ENCODE data around the gene CA5A.
"Not testable (repeated sequence)": the region's sequence is repeated elsewhere in the genome, so short reads cannot be mapped to it uniquely, and the experiment has no call there.

CA5A gene

DNA sequence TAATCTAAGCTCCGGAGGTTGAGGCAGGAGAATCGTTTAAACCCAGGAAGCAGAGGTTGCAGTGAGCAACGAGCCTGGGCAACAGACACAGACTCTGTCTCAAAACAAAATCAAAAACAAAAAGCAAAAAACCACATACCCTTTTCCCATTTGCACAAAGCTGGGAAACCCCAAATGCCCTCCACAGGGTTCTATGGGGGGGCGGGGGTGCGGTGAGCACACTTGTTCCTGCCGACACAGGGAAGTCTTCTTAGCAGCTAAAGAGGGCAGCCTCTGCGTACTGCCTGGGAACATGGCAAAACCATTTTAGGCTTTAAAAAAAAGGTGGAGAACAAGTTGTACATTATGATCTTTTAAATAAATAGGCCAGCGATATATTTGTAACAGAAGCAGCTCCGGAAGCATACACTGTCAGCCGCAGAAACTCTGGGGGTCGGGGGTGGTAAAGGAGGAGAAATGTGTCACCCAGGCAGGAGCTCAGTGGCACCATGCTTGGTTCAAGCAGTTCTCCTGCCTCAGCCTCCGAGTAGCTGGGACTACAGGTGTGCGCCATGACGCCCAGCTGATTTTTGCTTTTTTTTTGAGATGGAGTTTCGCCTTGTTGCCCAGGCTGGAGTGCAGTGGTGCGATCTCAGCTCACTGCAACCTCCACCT lies 70.3 kb downstream of the CA5A start:
- not testable (repeated sequence) for DNase-seq (ENCODE audit: low spot score)

DNA sequence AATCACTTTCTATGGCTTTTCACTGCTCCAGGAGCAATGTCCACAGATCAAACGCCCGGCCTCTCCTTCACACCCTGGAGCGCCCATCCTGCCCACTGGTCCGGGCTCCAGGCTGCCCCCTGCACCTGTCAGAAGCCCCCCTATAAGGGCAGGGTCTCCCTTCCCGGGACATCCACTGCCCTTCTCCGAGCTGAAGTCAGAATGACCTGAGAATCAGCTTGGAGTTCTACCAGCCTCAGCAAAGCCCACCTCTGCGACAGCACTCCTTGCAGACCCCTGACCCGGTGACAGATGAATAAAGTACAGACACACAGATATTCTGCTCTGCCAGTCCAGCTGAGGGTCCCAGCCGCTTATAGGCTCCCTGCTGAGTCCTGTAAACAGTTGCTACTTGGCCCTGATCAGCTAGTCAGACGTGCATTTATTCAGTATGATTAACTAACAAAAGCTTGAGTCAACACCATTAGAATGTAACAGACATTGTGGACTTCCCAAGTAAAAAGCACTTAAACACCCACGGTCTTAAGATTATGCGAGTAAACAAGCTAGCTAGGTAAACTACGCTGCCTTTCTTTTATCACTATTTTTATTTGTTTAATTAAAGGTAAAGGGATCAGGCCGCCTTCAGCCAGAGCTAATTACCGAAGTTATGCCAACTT lies 71.9 kb downstream of the CA5A start:
- no peak for DNase-seq (ENCODE audit: low spot score)

DNA sequence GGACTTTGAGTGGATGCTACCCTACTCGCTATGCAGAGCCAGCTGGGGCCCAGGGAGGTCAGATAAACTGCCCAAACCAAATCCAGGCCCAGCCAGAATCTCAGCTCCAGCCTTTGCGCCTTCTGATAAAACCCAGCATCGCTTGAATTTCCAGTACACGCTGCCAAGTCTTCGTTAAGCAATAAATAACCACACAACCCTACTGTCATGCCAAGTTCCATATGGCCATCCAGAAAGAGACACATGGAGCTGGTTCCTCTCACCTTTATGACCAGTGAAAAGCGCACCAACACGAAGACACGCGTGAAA lies 73.0 kb downstream of the CA5A start:
- not testable (repeated sequence) for DNase-seq (ENCODE audit: low spot score)

- DNase-seq (ENCODE audit: low spot score) = not testable (repeated sequence)
Measured at GRCh38 chr16:87862597-87863326, 73.6 kb downstream of the CA5A start.

GRCh38 chr16:87861300-87862099 lies 74.8 kb downstream of the CA5A start:
- DNase-seq (ENCODE audit: low spot score) = not testable (repeated sequence)

- DNase-seq (ENCODE audit: low spot score) = no peak
Measured at GRCh38 chr16:87860553-87861299, 75.6 kb downstream of the CA5A start.

- DNase-seq (ENCODE audit: low spot score) = not testable (repeated sequence)
Measured at GRCh38 chr16:87858151-87858993, 78.0 kb downstream of the CA5A start.

- no peak for DNase-seq (ENCODE audit: low spot score)
Measured at GRCh38 chr16:87856791-87857228, 79.5 kb downstream of the CA5A start.

DNA sequence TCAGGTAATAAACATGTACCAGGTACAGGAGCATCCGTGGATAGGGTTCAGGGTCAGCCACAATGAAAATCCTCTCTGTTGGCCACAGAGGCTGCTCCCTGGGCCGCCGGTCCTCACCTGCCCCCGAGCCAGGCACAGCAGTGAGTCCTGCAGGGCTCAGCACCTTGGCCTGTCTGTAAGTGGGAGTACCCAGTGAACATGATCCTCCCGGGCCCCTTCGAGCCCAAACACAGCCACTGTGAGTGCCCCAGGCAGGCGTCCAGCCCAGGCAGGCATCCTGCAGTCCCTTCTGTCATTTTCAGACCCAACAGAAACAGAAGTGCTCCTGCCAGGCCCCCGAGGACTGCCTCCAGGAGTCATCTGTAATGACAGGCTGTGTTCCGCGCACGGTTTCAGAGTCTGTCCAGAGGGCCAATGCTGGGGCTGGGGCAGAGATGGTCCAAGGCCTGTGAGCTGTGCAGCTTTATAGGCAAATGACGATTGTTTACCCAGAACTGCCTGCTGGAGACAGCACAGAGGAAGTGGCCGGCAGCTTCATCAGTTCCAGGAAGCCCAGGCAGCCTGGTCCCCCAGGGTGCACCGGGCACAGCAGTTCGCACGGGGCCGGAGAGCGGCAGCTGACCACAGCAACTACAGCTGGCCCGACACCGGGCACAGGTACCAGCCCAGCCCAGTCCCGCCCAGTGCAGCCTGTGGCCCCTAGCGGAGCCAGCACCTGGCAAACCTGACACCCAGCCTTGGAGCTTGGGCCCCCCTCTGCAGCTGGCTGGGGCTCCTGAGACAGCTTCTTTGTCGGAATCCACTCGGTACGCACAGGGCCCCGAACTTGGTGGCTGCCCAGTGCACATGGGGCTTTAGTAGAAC lies 80.2 kb downstream of the CA5A start:
- DNase-seq (ENCODE audit: low spot score) = peak; percentile 27

DNA sequence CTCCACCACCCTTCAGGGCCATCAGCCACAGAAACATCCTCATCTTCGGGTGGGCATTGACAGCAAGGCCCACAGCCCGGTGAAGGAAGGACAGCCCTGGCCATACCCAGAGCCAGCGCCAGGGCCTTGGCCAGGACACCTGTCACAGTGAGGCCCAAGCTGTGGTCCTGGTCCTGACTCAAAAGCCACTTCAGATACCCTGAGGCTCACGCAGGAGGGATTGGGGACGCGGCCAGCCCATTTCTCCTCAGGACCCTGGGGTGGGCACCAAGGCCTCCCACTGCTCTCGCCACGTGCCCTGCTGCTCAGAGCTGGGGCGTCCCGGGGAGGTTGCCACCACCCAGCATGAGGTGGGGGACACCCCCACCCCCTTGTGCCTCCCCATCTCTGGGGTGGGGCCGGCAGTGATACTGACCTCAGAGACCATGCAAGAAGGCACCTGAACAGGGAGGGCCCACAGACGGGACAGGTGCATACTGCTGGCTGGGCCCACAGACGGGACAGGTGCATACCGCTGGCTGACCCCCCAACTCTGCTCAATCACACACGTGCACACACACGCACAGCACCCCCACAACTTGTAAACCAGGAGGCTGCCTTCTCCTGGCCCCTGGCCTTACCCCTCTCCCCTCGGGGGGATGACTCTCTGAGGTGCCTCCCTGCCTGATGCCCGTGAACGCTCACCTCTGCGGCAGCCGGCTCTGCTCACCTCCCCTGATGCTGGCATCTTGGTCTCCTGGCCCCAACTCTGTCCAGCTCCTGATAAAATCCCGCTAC lies 81.2 kb downstream of the CA5A start:
- DNase-seq (ENCODE audit: low spot score) = peak; percentile 34

- peak; percentile 66 for DNase-seq (ENCODE audit: low spot score)
Measured at GRCh38 chr16:87854053-87854906, 82.0 kb downstream of the CA5A start.

- peak; percentile 86 for DNase-seq (ENCODE audit: low spot score)
Measured at GRCh38 chr16:87853411-87854052, 82.8 kb downstream of the CA5A start.

DNA sequence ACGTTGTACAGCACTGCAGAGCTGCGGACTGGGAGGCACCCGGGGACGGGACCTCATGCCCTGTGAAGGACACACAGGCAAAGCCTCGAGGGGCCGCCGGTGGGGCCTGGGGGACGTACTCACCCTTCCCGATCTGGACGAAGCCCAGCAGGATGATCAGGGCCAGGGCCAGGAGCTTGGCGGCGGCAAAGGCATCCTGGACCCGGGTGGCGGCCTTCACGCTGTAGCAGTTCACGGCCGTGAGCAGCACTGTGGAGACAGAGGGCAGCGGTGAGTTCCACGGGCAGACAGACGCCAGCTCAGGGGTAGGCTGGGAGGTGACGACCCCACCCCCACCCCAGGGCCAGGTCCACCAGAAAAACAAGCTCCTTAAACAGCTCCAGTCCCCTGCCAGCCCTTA lies 84.7 kb downstream of the CA5A start:
- DNase-seq (ENCODE audit: low spot score) = no peak

DNA sequence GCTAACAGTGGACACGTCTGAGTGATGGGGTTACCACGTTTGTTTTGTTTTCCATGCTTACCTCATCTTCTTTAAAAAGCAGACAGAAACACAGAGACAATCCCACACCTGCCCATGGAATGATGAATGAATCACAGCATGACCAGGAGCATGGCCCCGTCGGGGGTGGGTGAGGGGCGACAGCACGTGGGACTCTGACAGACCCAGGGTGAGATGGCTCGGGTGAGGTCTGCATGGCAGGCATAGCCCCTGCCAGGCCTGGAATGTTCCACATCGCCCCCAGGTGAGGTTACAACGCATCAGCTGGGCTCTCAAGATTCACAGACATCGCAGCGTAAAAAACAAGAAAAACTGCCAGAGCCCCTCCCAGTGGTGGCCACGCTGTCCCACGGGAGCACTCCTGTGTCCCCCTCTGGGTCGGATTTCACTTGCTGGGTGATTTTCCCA lies 85.2 kb downstream of the CA5A start:
- no peak for DNase-seq (ENCODE audit: low spot score)

GRCh38 chr16:87850009-87851006 lies 86.0 kb downstream of the CA5A start:
- DNase-seq (ENCODE audit: low spot score) = peak; percentile 86

DNA sequence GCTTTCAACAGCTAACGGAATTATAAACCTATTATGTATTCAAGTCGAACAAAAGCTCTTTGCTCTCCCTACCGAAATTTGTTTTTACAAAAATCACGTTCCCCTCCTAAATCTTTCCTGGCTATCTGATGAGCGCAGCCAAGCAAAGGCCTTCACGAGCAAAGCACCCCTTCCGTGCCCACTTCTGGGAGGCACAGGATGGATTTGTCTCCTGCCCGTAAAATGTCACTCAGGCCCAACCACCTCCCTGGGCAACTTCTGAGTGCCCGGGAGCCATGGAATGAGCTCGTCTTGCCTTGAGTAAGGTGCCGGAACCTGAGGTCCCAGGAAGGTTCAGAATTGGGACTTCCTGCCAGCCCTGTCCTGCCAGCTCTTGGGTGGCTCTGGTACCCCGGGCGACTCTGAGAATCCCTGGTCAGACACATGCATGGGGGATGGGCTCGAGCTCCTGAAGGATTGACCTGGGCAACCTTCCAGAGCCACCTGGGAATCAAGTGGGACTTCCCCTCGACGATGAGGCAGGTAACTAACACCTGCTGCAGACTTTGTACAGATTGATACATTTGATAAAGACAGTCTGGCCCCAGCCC lies 86.8 kb downstream of the CA5A start:
- DNase-seq (ENCODE audit: low spot score) = no peak

All from D341Med (cell line).